Parathyroid adenoma (tissue), 2 donors: ENCODE results near the gene GUCY1A2.

Source experiments
- H2AFZ ChIP-seq: fragments of 300-600 bp; sonication (generic); one replicate; pipeline ENCODE4 v1.7.0; 2017; ENCODE audit warnings: antibody characterized with exemption, mild to moderate bottlenecking
- H3K27ac ChIP-seq: fragments of 300-600 bp; sonication (generic); one replicate; pipeline ENCODE4 v1.7.0; 2017
- H3K27me3 ChIP-seq: fragments of 300-600 bp; sonication (generic); one replicate; pipeline ENCODE4 v1.7.0; 2017; ENCODE audit warnings: low read length; ENCODE audit not compliant: control insufficient read depth, insufficient read depth
- H3K36me3 ChIP-seq: fragments of 300-600 bp; sonication (generic); one replicate; pipeline ENCODE4 v1.7.0; 2017; ENCODE audit warnings: low read length; ENCODE audit not compliant: control insufficient read depth, insufficient read depth
- H3K4me1 ChIP-seq: fragments of 300-600 bp; sonication (generic); one replicate; pipeline ENCODE4 v1.7.0; 2017; ENCODE audit warnings: control low read depth
- H3K4me2 ChIP-seq: fragments of 300-600 bp; sonication (generic); one replicate; pipeline ENCODE4 v1.7.0; 2017; ENCODE audit warnings: low read length
- H3K4me3 ChIP-seq: fragments of 300-600 bp; sonication (generic); one replicate; pipeline ENCODE4 v1.7.0; 2017; ENCODE audit warnings: low read depth, low read length
- H3K79me2 ChIP-seq: fragments of 300-600 bp; sonication (generic); one replicate; pipeline ENCODE4 v1.7.0; 2017; ENCODE audit warnings: control low read depth
- H3K9ac ChIP-seq: fragments of 300-600 bp; sonication (generic); one replicate; pipeline ENCODE4 v1.7.0; 2017; ENCODE audit warnings: mild to moderate bottlenecking
- H3K9me3 ChIP-seq: fragments of 300-600 bp; sonication (generic); one replicate; pipeline ENCODE4 v1.7.0; 2017; ENCODE audit warnings: low read length; ENCODE audit not compliant: control insufficient read depth
- CTCF ChIP-seq: fragments of 300-600 bp; sonication (generic); IDR thresholded peaks from one replicate; pipeline ENCODE4 v1.7.0; 2017; ENCODE audit warnings: antibody characterized with exemption, mild to moderate bottlenecking
- donor health status: primary hyperparathyroidism.

The GUCY1A2 gene

GRCh38 chr11:106632283-106632682 is 386.0 kb downstream of the GUCY1A2 start:
- no peaks in the 10 kb centered on the region for H3K79me2 ChIP-seq
- H3K27me3 ChIP-seq = no peaks in the 10 kb centered on the region
- no peak overlapping the region for H2AFZ ChIP-seq
- no peaks in the 10 kb centered on the region for H3K4me1 ChIP-seq
- H3K4me2 ChIP-seq = no peak overlapping the region
- H3K9me3 ChIP-seq = no peaks in the 10 kb centered on the region
- H3K4me3 ChIP-seq = no peak overlapping the region
- H3K36me3 ChIP-seq = no peaks in the 10 kb centered on the region
- H3K27ac ChIP-seq = no peak overlapping the region
- no peak for TF ChIP-seq CTCF
- no peak overlapping the region for H3K9ac ChIP-seq

- H3K27ac ChIP-seq = no peak overlapping the region
- no peaks in the 10 kb centered on the region for H3K9me3 ChIP-seq
- no peaks in the 10 kb centered on the region for H3K4me1 ChIP-seq
- no peaks in the 10 kb centered on the region for H3K27me3 ChIP-seq
- no peak overlapping the region for H2AFZ ChIP-seq
- no peak for TF ChIP-seq CTCF
- no peaks in the 10 kb centered on the region for H3K79me2 ChIP-seq
- no peak overlapping the region for H3K9ac ChIP-seq
- no peaks in the 10 kb centered on the region for H3K36me3 ChIP-seq
- H3K4me2 ChIP-seq = no peak overlapping the region
- no peak overlapping the region for H3K4me3 ChIP-seq
These were observed 390.6 kb downstream of the GUCY1A2 start for GRCh38 chr11:106627694-106628093.

- H2AFZ ChIP-seq = no peak overlapping the region
- H3K4me2 ChIP-seq = no peak overlapping the region
- H3K4me1 ChIP-seq = no peaks in the 10 kb centered on the region
- no peaks in the 10 kb centered on the region for H3K36me3 ChIP-seq
- no peaks in the 10 kb centered on the region for H3K79me2 ChIP-seq
- no peak overlapping the region for H3K27ac ChIP-seq
- no peak for TF ChIP-seq CTCF
- H3K9ac ChIP-seq = no peak overlapping the region
- no peaks in the 10 kb centered on the region for H3K27me3 ChIP-seq
- no peak overlapping the region for H3K4me3 ChIP-seq
- H3K9me3 ChIP-seq = no peaks in the 10 kb centered on the region
These were observed 392.7 kb downstream of the GUCY1A2 start for GRCh38 chr11:106625566-106625965.

GRCh38 chr11:106624377-106624776 is 393.9 kb downstream of the GUCY1A2 start:
- H2AFZ ChIP-seq = no peak overlapping the region
- H3K4me3 ChIP-seq = no peak overlapping the region
- no peaks in the 10 kb centered on the region for H3K79me2 ChIP-seq
- no peaks in the 10 kb centered on the region for H3K36me3 ChIP-seq
- H3K27me3 ChIP-seq = no peaks in the 10 kb centered on the region
- H3K9ac ChIP-seq = no peak overlapping the region
- no peak overlapping the region for H3K4me2 ChIP-seq
- H3K9me3 ChIP-seq = no peaks in the 10 kb centered on the region
- H3K4me1 ChIP-seq = no peaks in the 10 kb centered on the region
- no peak overlapping the region for H3K27ac ChIP-seq
- TF ChIP-seq CTCF = no peak
